ENCODE data around the gene MPC2. TPM values are rescaled to one million over a fixed set of nuclear protein-coding genes. Genes with fewer than 3 reads are reported as not detected.

The MPC2 gene
- total RNA-seq, 1 donor from 2014 or later, result 30.7 TPM

Other genes with a start within 250 kb of the MPC2 start
- 66.9 TPM for gene MPZL1, start 215.1 kb downstream of the MPC2 start, total RNA-seq
- gene ADCY10, start 22.9 kb downstream of the MPC2 start, total RNA-seq, result 0.20 TPM
- 67.0 TPM for gene DCAF6, start 389 bp downstream of the MPC2 start, total RNA-seq
- gene GPR161, start 199.9 kb upstream of the MPC2 start, total RNA-seq, result 11.5 TPM
- 31.9 TPM for gene TIPRL, start 241.9 kb upstream of the MPC2 start, total RNA-seq